ENCODE data around the gene SLC4A4. TPM values are rescaled to one million over a fixed set of nuclear protein-coding genes. Genes with fewer than 3 reads are reported as not detected.

Gene SLC4A4
- total and polyA plus RNA-seq, 4 donors = 3.0 to 36.7 (median 8.2) TPM

DNA sequence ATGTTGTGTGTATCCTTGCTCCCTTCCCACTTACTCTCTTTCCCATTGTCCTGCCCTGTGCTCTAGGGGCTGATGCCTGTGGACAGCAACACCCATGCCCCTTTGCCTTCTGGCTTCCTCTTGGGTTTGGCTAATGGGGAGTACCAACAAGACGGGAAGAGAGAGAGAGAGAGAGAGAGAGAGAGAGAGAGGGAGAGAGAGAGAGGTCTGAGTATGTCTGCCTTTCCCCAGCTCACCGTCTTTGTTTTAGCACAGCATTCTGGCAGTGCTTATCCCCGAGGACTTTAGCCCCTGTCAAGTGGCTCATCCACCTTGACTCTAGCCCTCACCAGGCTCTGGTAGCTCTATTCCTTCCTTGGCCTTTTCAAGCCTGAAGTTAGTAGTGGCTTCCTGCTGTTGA lies 128.0 kb downstream of the SLC4A4 start:
- Histone ChIP-seq H3K9me3 (ENCODE audit: control insufficient read depth in 4 of 4, low read length in 3 of 4) (no peaks in the 10 kb centered on the region), H3K4me1 (ENCODE audit: control insufficient read depth in 4 of 4, insufficient read depth in 4 of 4, low read length in 3 of 4) (no peaks in the 10 kb centered on the region), H3K27ac (ENCODE audit: low read depth in 1 of 2, low read length in 2 of 2) (no peak overlapping the region), H3K27me3 (ENCODE audit: control insufficient read depth in 4 of 4, insufficient read depth in 4 of 4, low read length in 3 of 4) (no peaks in the 10 kb centered on the region), H3K4me3 (ENCODE audit: low read depth in 1 of 3, low read length in 3 of 3) (no peak overlapping the region), H3K9ac (ENCODE audit: low read depth in 1 of 2, low read length in 2 of 2) (no peak overlapping the region), H3K36me3 (ENCODE audit: control insufficient read depth in 4 of 4, insufficient read depth in 3 of 4, low read depth in 1 of 4, low read length in 3 of 4) (peaks cover 0 to 9% (median 4%) of the 10 kb centered on the region in 4 donors)
- 82% methylated on average over 3 of the region's 3 CpGs for WGBS
- TF ChIP-seq GABPA (IDR thresholded peaks at IDR 0.05 in 1 of 2, conservative IDR thresholded peaks at IDR 0.05 in 1 of 2) = no peak
- TF ChIP-seq, protein P1, sequence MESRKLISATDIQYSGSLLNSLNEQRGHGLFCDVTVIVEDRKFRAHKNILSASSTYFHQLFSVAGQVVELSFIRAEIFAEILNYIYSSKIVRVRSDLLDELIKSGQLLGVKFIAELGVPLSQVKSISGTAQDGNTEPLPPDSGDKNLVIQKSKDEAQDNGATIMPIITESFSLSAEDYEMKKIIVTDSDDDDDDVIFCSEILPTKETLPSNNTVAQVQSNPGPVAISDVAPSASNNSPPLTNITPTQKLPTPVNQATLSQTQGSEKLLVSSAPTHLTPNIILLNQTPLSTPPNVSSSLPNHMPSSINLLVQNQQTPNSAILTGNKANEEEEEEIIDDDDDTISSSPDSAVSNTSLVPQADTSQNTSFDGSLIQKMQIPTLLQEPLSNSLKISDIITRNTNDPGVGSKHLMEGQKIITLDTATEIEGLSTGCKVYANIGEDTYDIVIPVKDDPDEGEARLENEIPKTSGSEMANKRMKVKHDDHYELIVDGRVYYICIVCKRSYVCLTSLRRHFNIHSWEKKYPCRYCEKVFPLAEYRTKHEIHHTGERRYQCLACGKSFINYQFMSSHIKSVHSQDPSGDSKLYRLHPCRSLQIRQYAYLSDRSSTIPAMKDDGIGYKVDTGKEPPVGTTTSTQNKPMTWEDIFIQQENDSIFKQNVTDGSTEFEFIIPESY (IDR thresholded peaks at IDR 0.05) = no peak
- DNase-seq (ENCODE audit: low spot score) = no peak

DNA sequence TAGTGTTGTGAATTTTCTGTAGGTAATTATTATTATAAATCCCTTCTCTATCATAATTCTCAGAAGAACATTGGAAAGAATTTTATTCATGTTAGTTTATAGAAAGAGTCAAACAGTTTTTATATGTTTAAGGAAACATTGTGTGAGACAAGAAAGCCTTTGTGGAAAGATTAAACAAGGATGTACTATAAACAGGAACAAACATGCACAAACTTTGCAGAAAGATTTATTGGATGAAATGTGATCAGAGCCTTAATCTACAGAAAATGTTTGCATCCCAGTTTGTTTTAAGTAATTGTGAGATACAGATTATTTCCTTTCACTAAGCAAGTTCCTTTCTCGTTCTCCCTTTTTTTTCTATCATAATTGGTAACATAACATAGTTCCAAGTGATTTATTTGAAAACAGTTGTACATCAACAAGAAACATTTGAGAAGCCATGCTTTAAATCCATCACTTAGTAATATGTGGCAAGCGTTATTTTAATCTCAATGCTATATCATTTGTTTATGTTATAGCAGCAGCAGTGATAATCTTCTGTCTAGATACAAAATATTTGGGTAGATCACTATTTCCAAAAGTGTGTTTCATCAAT lies 129.4 kb downstream of the SLC4A4 start:
- Histone ChIP-seq H3K27me3 (ENCODE audit: control insufficient read depth in 4 of 4, insufficient read depth in 4 of 4, low read length in 3 of 4) (no peaks in the 10 kb centered on the region), H3K9ac (ENCODE audit: low read depth in 1 of 2, low read length in 2 of 2) (no peak overlapping the region), H3K36me3 (ENCODE audit: control insufficient read depth in 4 of 4, insufficient read depth in 3 of 4, low read depth in 1 of 4, low read length in 3 of 4) (peaks cover 0 to 14% (median 9%) of the 10 kb centered on the region in 4 donors), H3K4me3 (ENCODE audit: low read depth in 1 of 3, low read length in 3 of 3) (no peak overlapping the region), H3K27ac (ENCODE audit: low read depth in 1 of 2, low read length in 2 of 2) (no peak overlapping the region), H3K4me1 (ENCODE audit: control insufficient read depth in 4 of 4, insufficient read depth in 4 of 4, low read length in 3 of 4) (no peaks in the 10 kb centered on the region), H3K9me3 (ENCODE audit: control insufficient read depth in 4 of 4, low read length in 3 of 4) (no peaks in the 10 kb centered on the region)
- TF ChIP-seq JUND (IDR thresholded peaks at IDR 0.05) (no peak), HNF4G (IDR thresholded peaks at IDR 0.05) (no peak), FOXA1 (IDR thresholded peaks at IDR 0.05) (no peak)
- TF ChIP-seq, protein P2, sequence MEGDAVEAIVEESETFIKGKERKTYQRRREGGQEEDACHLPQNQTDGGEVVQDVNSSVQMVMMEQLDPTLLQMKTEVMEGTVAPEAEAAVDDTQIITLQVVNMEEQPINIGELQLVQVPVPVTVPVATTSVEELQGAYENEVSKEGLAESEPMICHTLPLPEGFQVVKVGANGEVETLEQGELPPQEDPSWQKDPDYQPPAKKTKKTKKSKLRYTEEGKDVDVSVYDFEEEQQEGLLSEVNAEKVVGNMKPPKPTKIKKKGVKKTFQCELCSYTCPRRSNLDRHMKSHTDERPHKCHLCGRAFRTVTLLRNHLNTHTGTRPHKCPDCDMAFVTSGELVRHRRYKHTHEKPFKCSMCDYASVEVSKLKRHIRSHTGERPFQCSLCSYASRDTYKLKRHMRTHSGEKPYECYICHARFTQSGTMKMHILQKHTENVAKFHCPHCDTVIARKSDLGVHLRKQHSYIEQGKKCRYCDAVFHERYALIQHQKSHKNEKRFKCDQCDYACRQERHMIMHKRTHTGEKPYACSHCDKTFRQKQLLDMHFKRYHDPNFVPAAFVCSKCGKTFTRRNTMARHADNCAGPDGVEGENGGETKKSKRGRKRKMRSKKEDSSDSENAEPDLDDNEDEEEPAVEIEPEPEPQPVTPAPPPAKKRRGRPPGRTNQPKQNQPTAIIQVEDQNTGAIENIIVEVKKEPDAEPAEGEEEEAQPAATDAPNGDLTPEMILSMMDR (IDR thresholded peaks at IDR 0.05; ENCODE audit: low read depth, low read length, missing input control) = no peak
- TF ChIP-seq, protein P1 (IDR thresholded peaks at IDR 0.05) = no peak
- TF ChIP-seq, protein P3, sequence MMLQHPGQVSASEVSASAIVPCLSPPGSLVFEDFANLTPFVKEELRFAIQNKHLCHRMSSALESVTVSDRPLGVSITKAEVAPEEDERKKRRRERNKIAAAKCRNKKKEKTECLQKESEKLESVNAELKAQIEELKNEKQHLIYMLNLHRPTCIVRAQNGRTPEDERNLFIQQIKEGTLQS (IDR thresholded peaks at IDR 0.05) = no peak
- WGBS = 87% methylated on average over 2 of the region's 2 CpGs
- no peak for DNase-seq (ENCODE audit: low spot score)

DNA sequence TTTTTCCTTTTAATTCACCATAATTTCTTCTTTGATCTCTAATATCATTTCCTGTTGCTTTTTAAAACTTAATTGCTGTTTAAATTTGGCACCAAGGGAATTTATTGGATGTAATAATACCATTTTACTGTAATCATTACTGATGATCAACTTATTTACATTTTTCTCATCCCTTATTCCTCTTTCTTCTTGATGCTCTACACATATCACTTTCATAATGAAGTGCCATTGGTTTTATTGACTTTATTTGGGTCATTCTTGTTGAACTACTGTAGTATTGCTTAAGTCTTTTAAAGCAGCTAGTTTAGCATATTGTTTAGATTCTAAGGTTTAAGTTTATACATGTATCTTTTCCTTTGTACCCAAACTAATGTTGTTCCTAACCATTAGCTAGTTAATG lies 130.7 kb downstream of the SLC4A4 start:
- Histone ChIP-seq H3K4me3 (ENCODE audit: low read depth in 1 of 3, low read length in 3 of 3) (no peak overlapping the region), H3K4me1 (ENCODE audit: control insufficient read depth in 4 of 4, insufficient read depth in 4 of 4, low read length in 3 of 4) (no peaks in the 10 kb centered on the region), H3K36me3 (ENCODE audit: control insufficient read depth in 4 of 4, insufficient read depth in 3 of 4, low read depth in 1 of 4, low read length in 3 of 4) (peaks cover 0 to 14% (median 9%) of the 10 kb centered on the region in 4 donors), H3K9ac (ENCODE audit: low read depth in 1 of 2, low read length in 2 of 2) (no peak overlapping the region), H3K9me3 (ENCODE audit: control insufficient read depth in 4 of 4, low read length in 3 of 4) (no peaks in the 10 kb centered on the region), H3K27me3 (ENCODE audit: control insufficient read depth in 4 of 4, insufficient read depth in 4 of 4, low read length in 3 of 4) (no peaks in the 10 kb centered on the region), H3K27ac (ENCODE audit: low read depth in 1 of 2, low read length in 2 of 2) (no peak overlapping the region)
- DNase-seq (ENCODE audit: low spot score) = no peak
- TF ChIP-seq TAF1 (conservative IDR thresholded peaks at IDR 0.05) (no peak), FOXA1 (IDR thresholded peaks at IDR 0.05) (no peak), NR2F2 (IDR thresholded peaks at IDR 0.05) (no peak), RXRA (IDR thresholded peaks at IDR 0.05) (no peak), HNF4G (IDR thresholded peaks at IDR 0.05) (no peak)
- TF ChIP-seq, protein P4, sequence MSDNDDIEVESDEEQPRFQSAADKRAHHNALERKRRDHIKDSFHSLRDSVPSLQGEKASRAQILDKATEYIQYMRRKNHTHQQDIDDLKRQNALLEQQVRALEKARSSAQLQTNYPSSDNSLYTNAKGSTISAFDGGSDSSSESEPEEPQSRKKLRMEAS (IDR thresholded peaks at IDR 0.05) = no peak
- TF ChIP-seq, protein P3 (IDR thresholded peaks at IDR 0.05) = no peak
- TF ChIP-seq, protein P2 (IDR thresholded peaks at IDR 0.05; ENCODE audit: low read depth, low read length, missing input control) = no peak

All from liver (tissue), 9 donors.